ENCODE measurements around the gene HECW1.
"Not testable (repeated sequence)": the region's sequence is repeated elsewhere in the genome, so short reads cannot be mapped to it uniquely, and the experiment has no call there.

Gene HECW1

GRCh38 chr7:43119371-43120075 is 7.1 kb downstream of the HECW1 start:
- peak; percentile 38 for DNase-seq (ENCODE audit: extremely low read depth, low read depth)
- no peak for TF ChIP-seq CTCF (IDR thresholded peaks at IDR 0.05; ENCODE audit: low read depth, low read length)

- no peak for TF ChIP-seq CTCF (IDR thresholded peaks at IDR 0.05; ENCODE audit: low read depth, low read length)
- no peak for DNase-seq (ENCODE audit: extremely low read depth, low read depth)
These were observed 9.5 kb downstream of the HECW1 start for GRCh38 chr7:43121973-43122372.

GRCh38 chr7:43123457-43123856 is 11.0 kb downstream of the HECW1 start:
- DNase-seq (ENCODE audit: extremely low read depth, low read depth) = no peak
- TF ChIP-seq CTCF (IDR thresholded peaks at IDR 0.05; ENCODE audit: low read depth, low read length) = no peak

GRCh38 chr7:43124388-43124787 is 11.9 kb downstream of the HECW1 start:
- no peak for TF ChIP-seq CTCF (IDR thresholded peaks at IDR 0.05; ENCODE audit: low read depth, low read length)
- DNase-seq (ENCODE audit: extremely low read depth, low read depth) = no peak

GRCh38 chr7:43130347-43130746 is 17.9 kb downstream of the HECW1 start:
- no peak for TF ChIP-seq CTCF (IDR thresholded peaks at IDR 0.05; ENCODE audit: low read depth, low read length)
- DNase-seq (ENCODE audit: extremely low read depth, low read depth) = no peak

- no peak for TF ChIP-seq CTCF (IDR thresholded peaks at IDR 0.05; ENCODE audit: low read depth, low read length)
- DNase-seq (ENCODE audit: extremely low read depth, low read depth) = no peak
These were observed 22.7 kb downstream of the HECW1 start for GRCh38 chr7:43135129-43135528.

GRCh38 chr7:43136064-43136463 is 23.6 kb downstream of the HECW1 start:
- no peak for TF ChIP-seq CTCF (IDR thresholded peaks at IDR 0.05; ENCODE audit: low read depth, low read length)
- no peak for DNase-seq (ENCODE audit: extremely low read depth, low read depth)

GRCh38 chr7:43137121-43137744 is 24.8 kb downstream of the HECW1 start:
- not testable (repeated sequence) for DNase-seq (ENCODE audit: extremely low read depth, low read depth)

Data from AG09319 (cell line).